Dermis blood vessel endothelial cell (primary cell): ENCODE data around the gene RSPRY1. TPM values are rescaled to one million over a fixed set of nuclear protein-coding genes. Genes with fewer than 3 reads are reported as not detected.

ENCODE experiments used
- DNase-seq: peaks from one replicate; pipeline ENCODE4 v3.0.0; 2010
- total RNA-seq: library from RNA; depleted of rRNA; stranded (reverse); fragments of >200 nt; gene quantifications from 2 replicates; pipeline ENCODE4 v1.2.3, GENCODE V29; 2014

Gene RSPRY1
- total RNA-seq, 1 donor from 2014 or later = 50.4 TPM

DNA sequence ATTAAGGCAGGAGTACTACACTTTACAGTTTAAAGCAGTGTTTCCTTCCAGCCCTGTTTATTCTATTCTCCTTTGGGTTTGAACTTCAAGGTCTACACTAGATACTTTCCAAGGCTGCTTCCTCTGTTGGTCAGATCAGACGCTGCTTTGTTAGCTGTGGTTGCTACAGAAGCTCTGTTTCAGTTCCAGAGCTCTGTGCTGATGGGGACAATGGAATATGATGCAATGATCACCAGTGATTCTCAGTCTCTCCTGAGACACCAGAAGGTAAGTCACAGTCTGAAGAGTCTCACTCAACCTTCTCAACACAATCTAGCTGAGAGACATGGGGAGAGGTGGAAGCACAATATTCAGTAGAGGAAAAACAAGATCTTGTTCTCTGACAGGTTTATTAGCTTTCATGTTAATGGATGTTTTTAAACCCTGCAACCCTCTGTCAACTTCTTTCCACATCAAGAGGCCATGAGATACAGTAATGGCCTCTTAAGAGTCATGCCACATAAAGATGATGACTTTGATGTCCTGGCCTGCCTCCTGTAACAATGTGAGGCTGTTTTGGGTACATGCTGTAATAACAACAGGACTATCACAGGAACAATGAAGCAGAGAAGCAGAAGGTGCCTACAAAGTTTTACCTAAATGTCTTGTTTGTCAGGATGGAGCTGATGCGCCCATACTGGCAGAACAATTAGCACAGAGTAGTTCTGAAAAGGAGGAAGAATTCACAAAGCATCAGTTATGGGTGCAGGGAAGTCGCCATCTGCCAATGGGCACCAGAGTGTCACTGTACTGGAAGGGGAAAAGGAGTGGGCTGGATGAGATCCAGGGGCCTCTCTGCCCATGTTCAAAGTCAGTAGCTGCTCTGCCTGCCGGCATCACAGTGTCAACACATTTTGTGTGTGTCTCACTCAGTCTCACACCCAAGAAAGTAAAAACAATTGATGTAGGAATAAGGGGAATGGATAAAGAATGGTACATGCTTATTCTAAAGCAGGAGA is 33.7 kb upstream of the RSPRY1 start:
- no peak for DNase-seq

DNA sequence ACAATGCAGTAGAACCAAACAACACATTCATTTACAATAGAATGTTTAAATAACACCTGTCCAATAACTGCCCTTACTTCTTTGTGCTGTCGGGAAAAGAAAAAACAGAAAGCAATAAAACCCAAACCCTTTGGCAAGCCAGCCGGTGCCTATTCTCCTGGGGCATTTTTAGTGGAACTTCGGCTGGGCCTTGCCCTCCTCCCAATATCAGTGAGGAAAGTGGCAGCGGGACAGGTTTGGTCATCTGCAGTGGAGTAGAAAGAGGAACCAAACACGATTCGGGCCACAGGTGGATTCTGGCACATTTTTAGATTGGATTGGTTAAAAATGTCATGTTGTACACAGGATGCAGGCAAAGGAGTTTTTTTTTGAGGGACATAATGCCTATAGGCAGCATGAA is 32.3 kb upstream of the RSPRY1 start:
- DNase-seq = no peak

DNA sequence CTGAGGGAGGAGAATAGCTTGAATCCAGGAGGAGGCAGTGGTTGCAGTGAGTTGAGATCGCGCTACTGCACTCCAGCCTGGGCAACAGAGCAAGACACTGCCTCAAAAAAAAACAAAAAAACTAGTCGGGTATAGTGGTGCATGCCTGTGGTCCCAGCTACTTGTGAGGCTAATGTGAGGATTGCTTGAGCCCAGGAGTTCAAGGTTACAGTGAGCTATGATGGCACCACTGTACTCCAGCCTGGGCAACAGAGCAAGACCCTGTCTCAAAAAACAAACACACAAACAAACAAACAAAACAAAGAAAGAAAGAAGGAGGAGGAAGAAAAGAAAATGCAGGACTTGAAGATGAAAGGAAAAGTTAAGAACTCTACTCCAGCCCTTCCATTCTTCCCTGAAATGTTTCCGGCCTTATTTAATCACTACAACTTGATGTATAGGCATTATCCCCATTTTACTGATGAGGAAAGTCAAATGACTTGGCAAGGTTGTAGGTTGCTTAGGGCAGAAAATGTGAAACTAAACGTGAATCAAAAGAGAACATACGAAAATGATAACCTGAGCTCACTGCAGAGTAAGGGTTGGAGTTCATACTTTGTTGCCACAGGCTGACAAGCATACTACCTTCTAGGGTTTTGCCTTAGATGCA is 30.3 kb upstream of the RSPRY1 start:
- no peak for DNase-seq

DNA sequence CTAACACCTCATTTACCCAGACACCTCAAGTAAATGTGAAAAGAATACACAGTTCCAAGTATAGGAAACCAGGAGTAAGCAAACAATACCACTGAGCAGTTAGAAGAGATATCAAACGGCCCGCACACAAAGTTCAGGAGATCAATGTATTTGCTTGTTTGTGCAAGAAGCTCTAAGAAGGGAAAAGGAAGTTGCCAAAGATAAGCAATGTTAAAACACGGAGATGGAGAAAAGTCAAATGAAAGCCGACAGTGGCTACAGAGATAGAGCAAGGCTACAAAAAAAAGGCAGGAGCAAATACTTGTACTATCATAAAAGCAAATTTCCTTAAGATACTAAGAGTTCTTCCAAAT is 29.8 kb upstream of the RSPRY1 start:
- no peak for DNase-seq

DNA sequence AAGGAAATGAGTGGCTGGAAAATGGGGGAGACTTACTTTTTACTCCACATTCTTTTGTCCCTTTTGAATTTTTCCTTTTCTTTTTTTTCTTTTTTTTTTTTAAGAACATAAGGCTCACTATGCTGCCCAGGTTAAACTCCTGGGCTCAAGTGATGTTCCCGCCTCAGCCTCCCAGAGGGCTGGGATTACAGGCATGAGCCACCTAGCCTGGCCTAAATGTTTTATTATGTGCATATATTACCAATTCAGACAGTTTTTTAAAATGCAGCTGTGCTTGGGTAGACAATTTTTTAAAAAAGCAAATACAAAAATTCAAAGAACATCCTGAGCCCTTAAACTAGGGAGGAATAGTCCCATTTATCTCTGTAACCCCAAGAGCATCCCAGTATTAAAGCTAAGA is 28.6 kb upstream of the RSPRY1 start:
- DNase-seq = no peak

DNA sequence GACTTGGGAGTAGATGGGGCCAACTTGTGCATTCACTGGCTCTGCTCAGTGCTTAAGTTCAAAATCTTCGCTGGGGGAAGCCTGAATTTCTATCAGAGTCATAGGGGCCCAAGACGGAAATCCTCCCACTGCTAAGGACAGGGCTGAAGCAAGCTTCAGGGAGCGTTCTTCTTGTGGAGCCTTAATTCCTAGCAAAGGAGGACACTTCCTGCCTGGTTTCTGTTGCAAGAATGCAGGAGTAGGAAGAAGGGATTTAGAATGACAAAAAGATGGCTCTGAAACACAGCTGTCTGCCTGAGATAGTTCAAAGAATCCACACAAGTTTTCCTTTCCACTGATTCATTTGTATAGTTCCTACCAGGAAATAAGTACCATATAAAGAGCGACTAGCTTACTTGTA is 26.7 kb upstream of the RSPRY1 start:
- no peak for DNase-seq

DNA sequence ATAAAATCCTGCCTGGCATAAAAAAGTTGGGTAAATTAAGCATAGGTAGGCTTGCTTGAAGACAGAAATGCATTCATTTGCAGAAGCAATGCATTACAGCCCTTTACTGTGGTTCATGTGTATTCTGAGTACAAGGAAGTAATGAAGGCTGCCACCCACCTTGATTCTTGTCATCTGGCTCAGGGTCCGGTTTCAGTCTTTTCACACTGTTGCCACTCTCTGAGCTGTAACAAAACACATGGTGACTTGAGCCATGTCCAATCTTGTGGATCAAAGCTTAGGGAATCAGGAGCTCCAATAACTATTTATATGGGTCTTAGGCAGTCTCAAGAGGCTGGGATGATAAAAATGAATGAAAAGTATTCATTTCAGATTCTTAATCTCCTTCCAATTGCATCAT is 22.3 kb upstream of the RSPRY1 start:
- no peak for DNase-seq

DNA sequence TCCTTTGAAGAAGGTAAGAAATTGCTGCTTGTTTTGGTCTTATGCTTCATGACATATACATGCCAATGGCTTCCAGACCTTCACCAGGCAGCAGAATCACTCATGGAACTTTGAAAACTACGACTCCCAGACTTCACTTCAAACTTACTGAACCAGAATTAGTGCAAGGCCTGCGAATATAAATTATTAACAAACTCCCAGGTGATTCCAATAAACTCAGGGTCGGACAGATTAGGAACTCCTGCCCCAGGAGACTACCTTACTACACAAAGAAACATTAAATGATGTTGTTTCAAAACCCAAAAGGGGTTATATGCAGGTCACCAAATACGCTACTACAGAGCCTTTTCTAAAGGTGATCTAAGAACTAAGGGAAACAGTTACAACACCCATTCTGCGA is 20.6 kb upstream of the RSPRY1 start:
- no peak for DNase-seq

DNA sequence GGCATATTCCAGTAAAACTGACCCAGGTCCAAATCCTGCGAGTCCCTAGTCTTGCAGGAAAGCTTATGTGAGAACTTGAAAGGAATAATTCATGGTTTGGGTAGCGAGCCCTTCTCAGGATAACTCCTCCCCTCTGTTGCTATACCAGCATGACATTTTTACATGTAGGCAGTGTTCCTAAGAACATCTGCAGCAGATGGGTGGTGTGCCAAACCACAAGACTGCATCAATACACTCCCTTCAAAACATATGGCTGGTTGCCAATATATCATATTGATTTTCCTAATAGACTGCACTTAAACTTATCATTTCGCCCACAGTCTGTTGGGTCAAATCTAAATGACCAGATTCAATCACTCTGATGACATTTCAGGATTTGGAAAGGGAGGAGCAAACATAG is 20.2 kb upstream of the RSPRY1 start:
- DNase-seq = no peak

DNA sequence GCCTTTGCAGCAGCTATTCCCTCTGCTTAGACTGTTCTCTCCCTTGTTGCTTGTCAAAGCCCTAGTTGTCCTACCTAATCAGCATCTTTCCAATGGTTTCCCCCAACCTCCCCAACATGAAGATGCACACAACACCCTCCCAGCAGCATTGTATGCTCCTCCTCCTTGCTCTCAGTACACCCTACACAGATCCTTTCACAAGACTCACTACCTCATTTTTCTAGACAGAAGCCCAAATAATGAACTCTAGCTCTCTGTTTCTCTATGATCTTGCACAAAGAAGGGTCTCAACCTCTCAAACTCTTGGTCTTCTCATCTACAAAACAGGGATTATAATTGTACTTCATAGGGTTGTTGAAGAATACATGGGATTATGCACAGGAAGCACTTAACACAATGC is 19.7 kb upstream of the RSPRY1 start:
- DNase-seq = no peak

DNA sequence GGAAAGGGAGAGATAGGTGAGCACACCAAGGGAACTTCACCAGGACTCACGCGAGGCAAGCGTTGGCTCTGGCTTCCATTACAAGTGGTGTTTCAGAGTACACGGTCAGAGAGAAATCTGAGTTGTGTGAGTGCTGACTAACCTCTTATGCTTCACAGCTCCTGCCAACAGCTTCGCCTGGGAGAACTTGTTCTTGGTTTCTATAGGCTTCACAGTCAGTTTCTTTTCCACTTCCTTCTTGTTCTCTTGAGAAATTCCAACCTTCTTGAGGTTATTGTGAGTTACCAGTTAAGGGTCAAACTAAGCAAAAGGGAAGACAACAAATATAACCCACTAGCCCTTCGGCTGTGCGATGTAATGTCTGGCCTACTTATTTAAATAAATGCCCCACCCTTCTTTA is 19.2 kb upstream of the RSPRY1 start:
- no peak for DNase-seq

DNA sequence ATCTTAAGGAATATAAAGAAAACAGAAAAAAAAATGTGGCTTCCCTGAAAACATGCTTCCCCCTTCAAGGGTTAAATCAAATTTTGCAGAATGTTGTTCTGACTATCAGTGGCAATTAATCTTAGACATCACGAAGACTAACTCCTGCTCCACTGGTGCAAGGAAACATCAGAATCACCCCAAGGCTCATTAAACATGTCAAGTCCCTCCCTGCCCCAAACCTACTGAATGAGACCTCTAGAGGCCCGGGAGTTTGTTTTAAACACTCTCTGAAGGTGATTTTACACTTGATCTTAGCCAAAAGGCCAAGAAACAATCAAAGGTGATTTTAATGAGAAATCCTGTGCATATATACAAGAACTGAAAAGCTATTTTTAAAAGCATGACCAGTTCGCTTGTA is 18.6 kb upstream of the RSPRY1 start:
- no peak for DNase-seq

DNA sequence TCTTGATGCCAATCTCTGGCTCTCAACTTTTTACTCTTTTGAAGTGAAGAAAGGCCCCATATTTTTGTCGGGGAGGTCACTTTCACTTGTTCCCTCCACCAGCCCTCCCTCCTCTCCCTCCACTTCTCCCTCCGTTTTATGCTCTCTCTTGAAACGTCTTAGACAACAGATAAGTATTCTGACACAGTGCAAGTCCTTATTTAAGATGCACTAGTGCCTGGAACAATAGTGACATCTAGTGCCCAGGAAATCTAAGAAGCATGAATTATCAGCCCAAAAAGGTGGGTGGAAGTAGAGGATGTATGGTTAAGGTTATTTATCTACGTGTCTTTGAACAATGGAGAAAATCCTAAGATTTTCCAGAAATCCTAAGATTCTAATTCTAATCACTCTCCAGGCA is 18.2 kb upstream of the RSPRY1 start:
- DNase-seq = peak; percentile 91

DNA sequence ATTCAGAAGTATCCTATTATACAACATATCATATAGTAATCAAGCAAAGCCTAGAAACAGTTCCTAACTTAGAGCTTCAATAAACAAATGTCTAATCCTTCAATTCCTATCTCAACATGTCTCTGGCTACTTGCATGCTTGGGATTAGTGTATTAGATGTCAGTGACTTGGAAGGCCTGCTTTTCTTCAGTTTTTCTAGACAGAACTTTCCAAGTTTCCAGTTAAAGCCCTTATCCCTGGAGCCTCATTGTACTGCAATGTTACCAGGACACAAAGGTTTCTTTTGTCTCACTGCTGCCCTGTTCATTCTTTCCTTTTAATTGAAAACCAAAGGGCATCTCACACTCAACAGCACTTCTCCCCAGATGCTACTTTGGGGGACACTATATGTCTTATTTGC is 16.8 kb upstream of the RSPRY1 start:
- DNase-seq = no peak

DNA sequence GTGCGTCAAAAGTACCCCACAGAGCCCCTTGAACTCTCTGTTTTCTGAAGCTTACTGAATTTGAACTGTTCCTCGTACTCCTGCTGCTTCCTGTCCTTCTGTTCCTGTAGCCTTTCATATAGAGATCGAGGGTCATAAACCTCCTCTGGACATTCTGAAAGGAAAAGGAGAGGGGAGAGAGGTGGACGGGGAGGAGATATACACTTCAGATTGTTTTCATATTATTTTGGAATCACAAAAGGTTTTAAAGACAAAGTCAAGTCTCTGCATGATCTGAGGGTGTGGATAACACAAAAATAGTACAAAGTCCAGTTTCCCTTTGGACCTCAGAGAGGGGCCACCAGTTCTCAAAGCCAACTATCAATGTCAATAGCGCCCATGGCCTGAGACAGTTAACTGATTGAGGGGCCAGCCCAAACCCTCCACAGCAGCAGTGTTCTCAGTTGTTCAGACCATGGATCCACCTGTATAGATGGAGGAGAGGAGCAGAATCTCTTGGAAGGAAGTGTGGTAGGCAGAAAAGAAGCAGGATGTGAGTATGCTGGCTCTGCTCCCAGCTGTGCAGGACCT is 13.3 kb upstream of the RSPRY1 start:
- no peak for DNase-seq

DNA sequence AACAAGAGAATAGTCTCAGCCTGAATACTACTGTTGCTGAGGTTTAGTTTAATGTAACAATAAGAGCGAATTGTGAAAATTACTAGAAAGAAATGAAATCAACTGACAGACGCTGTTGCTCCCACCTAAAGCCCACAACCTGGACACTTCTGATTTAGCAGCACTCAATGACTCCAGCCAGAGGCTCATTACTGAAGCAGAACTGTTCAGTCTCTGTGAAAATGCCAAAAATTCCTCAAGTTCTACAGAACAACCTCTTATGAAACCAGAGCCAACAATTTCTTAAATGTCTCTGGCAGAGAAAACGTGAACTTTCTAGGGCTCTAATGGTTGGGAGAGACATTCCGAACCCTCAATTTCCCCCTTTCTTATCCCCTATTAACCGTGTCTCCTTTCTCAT is 10.2 kb upstream of the RSPRY1 start:
- DNase-seq = no peak

DNA sequence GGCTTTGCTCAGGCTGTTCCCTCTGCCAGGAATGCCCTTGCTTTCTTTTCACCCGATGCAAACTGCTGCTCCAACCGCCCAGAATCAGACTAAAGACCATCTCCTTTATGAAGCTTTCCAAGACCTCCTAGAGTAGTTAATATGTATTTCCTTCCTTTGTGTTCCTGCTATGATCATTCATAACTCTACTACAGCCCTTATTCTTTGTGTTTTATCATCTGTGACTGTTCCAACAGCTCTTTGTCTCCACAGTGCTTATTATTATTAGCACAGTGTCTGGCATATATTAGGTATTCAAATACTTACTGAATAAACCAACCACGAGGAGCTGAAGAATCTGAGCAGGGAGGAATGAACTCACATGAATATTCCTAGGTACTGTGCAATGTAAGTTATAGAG is 7.9 kb upstream of the RSPRY1 start:
- peak; percentile 33 for DNase-seq

DNA sequence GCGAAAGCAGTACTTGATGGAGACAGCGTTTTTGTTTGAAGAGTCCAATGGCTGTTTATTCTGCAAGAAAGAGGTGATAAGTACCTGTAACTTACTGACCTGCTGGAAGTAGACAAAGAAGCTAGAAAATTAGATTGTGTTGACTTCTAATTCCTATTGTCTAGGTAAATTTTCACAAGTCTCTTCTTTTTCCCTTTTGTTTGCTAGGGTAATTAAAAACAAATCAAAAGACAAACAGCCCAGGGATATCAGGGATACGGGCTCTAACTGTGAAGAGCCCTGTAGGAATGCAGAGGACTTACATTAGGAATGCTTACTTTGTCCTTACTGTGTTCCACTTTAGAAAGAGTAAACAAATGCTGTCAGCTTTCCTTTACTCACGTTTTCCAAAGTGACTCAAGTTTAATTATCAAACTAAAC is 7.3 kb upstream of the RSPRY1 start:
- DNase-seq = peak; percentile 27

DNA sequence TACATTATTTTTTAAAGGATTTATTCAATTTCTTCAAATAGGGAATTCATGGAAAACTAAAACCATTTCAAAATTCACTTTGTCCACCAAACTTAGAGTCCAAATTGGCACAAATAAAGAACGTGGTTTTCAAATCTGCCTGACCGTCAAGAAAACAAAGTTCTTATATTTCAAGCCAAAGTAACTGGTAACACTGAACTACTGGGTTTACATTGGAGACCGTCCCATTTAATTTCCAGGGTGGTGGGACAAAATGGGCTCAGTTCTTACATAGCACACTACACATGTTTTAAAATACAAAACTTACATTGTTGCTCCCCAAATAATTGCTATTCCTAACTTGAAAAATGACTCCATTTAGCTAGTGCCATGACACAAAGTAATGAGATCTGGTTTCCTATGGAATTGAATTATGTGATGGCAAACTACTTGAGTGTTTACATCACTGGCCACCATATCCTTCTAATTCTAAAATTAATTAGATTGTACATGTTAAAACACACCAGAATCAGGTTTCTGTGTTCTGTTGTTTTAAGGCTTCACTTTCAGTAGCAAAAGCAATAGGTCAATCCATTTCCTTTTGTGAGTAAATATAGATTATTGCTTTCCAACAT is 6.8 kb upstream of the RSPRY1 start:
- no peak for DNase-seq

DNA sequence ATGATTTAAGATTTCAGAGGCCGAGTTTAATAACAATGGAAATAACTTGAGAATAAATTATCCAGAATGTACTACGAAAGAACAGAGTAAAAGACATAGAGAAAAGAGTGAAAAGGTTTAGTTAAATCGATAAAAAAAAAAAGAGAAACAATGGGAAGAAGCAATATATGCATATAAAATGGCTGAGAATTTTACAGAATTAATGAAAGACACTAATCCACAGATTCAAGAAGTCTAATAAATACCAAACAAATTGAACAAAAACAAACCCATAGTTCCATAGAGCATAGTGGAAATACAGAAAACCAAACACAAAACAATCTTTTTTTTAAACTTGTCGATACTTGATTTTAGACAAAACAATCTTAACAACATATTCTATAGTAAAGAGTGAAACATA is 2.0 kb upstream of the RSPRY1 start:
- DNase-seq = no peak

DNA sequence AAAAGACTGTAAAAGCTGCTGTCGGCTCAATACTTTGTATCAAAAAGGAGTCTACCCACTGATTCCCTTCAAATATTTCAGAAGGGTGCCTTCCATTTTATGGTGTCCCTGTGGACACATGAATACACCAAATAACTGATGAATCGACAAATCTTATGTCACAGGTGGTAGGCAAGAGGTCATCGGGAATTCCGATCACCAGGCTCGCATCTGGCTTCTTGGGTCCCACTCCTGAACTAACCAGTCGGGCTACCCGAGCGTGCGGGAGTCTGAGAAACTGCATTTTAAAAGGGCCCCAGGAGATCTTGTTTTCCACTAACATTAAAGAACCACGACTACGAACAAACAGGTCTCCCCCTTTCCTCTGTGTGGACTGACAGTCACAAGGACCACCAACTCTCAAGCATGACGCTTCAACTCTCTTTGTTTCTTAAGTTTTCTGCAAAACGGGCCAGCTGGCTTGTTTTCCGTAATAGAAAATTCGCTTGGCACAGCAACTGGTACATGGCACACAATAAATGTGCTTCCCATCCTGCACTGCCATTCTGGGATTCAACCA is 1.2 kb upstream of the RSPRY1 start:
- no peak for DNase-seq

DNA sequence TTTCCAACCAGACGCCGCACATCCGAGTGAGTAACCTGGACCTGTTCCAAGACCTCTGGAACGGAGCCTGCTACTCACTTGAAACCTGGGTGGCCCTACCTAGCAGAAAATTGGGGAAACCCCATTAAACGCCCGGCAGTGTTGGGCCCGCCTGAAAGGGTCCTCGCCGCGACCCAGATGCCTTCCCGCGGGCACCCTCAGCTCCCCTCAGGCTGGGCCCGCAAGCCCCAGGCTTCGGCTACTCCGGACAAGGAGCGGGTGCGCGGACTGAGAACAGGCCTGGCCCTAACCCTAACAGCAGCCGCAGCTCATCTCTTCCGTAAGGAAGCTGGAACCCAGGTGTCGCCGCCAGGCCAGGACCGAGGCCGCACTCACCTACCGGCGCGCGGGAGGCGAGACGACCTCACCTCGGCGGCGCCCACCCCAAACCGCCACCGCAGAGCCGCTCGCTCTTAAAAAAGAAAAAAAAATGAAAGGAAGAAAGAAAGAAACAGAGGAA is 634 bp upstream of the RSPRY1 start:
- DNase-seq = peak; percentile 84
